ENCODE data around the gene SKOR2. TPM values are rescaled to one million over a fixed set of nuclear protein-coding genes. Genes with fewer than 3 reads are reported as not detected.
"Not testable (repeated sequence)": the region's sequence is repeated elsewhere in the genome, so short reads cannot be mapped to it uniquely, and the experiment has no call there.

The SKOR2 gene
- total RNA-seq, 4 donors from 2014 or later, result not detected

DNA sequence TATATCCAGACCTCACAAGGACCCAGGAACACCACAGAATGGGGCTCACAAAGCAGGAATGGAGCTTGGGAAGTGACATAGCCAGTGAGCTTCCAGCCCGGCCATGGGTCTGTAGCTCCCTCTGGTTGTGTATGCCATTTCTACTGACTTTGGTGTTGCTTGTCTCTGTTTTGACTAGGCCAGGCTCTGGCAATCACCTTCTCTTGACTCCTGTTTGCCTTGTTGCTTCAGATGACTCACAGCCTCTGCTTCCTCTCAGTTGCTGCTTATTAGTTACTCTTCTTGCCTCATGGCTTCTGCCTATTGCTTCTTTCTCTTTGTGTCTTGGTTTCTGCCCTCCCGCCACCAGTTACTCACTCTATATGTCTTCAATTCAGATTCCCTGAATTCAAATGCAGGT, 59.5 kb downstream of the SKOR2 start:
- DNase-seq, result no peak
- no peak overlapping the region for H3K27ac ChIP-seq
- no peaks in the 10 kb centered on the region for H3K27me3 ChIP-seq
- H3K4me3 ChIP-seq, result no peak overlapping the region
- no peak for TF ChIP-seq POLR2A (IDR thresholded peaks at IDR 0.05)
- TF ChIP-seq, protein P1, sequence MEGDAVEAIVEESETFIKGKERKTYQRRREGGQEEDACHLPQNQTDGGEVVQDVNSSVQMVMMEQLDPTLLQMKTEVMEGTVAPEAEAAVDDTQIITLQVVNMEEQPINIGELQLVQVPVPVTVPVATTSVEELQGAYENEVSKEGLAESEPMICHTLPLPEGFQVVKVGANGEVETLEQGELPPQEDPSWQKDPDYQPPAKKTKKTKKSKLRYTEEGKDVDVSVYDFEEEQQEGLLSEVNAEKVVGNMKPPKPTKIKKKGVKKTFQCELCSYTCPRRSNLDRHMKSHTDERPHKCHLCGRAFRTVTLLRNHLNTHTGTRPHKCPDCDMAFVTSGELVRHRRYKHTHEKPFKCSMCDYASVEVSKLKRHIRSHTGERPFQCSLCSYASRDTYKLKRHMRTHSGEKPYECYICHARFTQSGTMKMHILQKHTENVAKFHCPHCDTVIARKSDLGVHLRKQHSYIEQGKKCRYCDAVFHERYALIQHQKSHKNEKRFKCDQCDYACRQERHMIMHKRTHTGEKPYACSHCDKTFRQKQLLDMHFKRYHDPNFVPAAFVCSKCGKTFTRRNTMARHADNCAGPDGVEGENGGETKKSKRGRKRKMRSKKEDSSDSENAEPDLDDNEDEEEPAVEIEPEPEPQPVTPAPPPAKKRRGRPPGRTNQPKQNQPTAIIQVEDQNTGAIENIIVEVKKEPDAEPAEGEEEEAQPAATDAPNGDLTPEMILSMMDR (IDR thresholded peaks at IDR 0.05), result no peak
- H3K4me1 ChIP-seq, result no peaks in the 10 kb centered on the region
- no peaks in the 10 kb centered on the region for H3K9me3 ChIP-seq
- H3K36me3 ChIP-seq, result no peaks in the 10 kb centered on the region

DNA sequence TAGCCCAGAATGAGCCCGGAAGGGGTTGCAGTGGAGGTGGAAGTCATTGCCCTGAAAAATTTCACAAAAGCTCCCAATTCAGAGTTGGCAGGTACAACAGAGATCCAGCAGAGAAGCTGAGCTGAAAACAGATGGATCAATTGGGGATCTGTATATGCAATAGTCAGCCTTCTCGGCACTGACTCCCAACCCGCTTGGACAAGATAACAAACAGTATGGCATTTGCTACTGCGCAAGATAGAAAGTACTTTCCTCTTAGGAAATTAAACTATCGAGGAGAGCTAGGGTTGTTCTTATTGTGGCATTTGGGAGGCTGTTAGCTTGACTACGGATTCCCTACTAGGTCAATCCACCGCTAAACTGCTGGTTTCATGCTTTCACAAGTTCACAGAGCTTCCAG, 63.7 kb downstream of the SKOR2 start:
- no peak for DNase-seq
- no peak for TF ChIP-seq POLR2A (IDR thresholded peaks at IDR 0.05)
- TF ChIP-seq, protein P1 (IDR thresholded peaks at IDR 0.05), result no peak
- H3K4me1 ChIP-seq, result no peaks in the 10 kb centered on the region
- no peaks in the 10 kb centered on the region for H3K27me3 ChIP-seq
- H3K9me3 ChIP-seq, result peaks cover 0 to 9% (median 0%) of the 10 kb centered on the region in 4 donors
- H3K27ac ChIP-seq, result no peak overlapping the region
- no peak overlapping the region for H3K4me3 ChIP-seq
- H3K36me3 ChIP-seq, result no peaks in the 10 kb centered on the region

GRCh38 chr18:47184419-47185050, 66.9 kb downstream of the SKOR2 start:
- DNase-seq, result no peak
- H3K36me3 ChIP-seq, result no peaks in the 10 kb centered on the region
- H3K4me3 ChIP-seq, result no peak overlapping the region
- no peaks in the 10 kb centered on the region for H3K27me3 ChIP-seq
- H3K4me1 ChIP-seq, result no peaks in the 10 kb centered on the region
- TF ChIP-seq, protein P1 (IDR thresholded peaks at IDR 0.05), result no peak
- TF ChIP-seq POLR2A (IDR thresholded peaks at IDR 0.05), result no peak
- no peak overlapping the region for H3K27ac ChIP-seq
- H3K9me3 ChIP-seq, result peaks cover 0 to 9% (median 0%) of the 10 kb centered on the region in 4 donors

DNA sequence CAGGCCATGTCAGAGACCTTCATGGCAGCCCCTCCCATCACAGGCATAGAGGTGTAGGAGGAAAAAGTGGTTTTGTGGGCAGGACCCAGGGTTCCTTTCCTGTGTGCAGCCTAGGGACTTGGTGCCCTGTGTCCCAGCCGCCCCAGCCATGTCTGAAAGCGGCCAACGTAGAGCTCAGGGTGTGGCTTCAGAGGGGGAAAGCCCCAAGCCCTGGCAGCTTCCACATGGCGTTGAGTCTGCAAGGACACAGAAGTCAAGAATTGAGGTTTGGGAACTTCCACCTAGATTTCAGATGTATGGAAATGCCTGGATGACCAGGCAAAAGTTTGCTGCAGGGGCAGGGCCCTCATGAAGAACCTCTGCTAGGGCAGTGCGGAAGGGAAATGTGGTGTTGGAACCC, 69.3 kb downstream of the SKOR2 start:
- H3K4me1 ChIP-seq, H3K36me3 ChIP-seq, DNase-seq: not testable (repeated sequence)

GRCh38 chr18:47180765-47181164, 70.7 kb downstream of the SKOR2 start:
- no peaks in the 10 kb centered on the region for H3K27me3 ChIP-seq
- no peaks in the 10 kb centered on the region for H3K36me3 ChIP-seq
- no peak overlapping the region for H3K4me3 ChIP-seq
- H3K4me1 ChIP-seq, result no peaks in the 10 kb centered on the region
- DNase-seq, result no peak
- peaks cover 0 to 9% (median 0%) of the 10 kb centered on the region in 4 donors for H3K9me3 ChIP-seq
- H3K27ac ChIP-seq, result no peak overlapping the region
- TF ChIP-seq, protein P1 (IDR thresholded peaks at IDR 0.05), result no peak
- TF ChIP-seq POLR2A (IDR thresholded peaks at IDR 0.05), result no peak

More for the DNA sequence above, 69.3 kb downstream of the SKOR2 start:
- H3K9me3 ChIP-seq, H3K27ac ChIP-seq, H3K27me3 ChIP-seq, H3K4me3 ChIP-seq: not testable (repeated sequence)

GRCh38 chr18:47179520-47179919, 71.9 kb downstream of the SKOR2 start:
- no peaks in the 10 kb centered on the region for H3K36me3 ChIP-seq
- no peak overlapping the region for H3K27ac ChIP-seq
- no peaks in the 10 kb centered on the region for H3K27me3 ChIP-seq
- peaks cover 0 to 10% (median 2%) of the 10 kb centered on the region in 4 donors for H3K4me1 ChIP-seq
- H3K9me3 ChIP-seq, result peaks cover 0 to 1% (median 0%) of the 10 kb centered on the region in 4 donors
- no peak for TF ChIP-seq POLR2A (IDR thresholded peaks at IDR 0.05)
- TF ChIP-seq, protein P1 (IDR thresholded peaks at IDR 0.05), result no peak
- DNase-seq, result no peak
- H3K4me3 ChIP-seq, result no peak overlapping the region

Measured in Peyer's patch (tissue), 4 donors.